Right lung (tissue), 10 donors: ENCODE results near the gene ACKR1. TPM values are rescaled to one million over a fixed set of nuclear protein-coding genes. Genes with fewer than 3 reads are reported as not detected.

ENCODE experiments used
- DNase-seq, 2 donors: peaks; one replicate each; pipeline ENCODE4 v3.0.0-alpha.2; 2013
- long read RNA-seq, 8 donors: transcript quantifications; one replicate each; lab custom pipeline, GENCODE V29; 2026
- polyA plus RNA-seq, 5 donors: library from polyadenylated mRNA; unstranded; fragments of 120-200 nt; gene quantifications; one replicate each; pipeline versions ENCODE4 v1.2.1 to v1.2.3, GENCODE V29; 2013; ENCODE audit warnings: inconsistent platforms in 1 of 5, low replicate concordance in 1 of 5; ENCODE audit not compliant: insufficient read length in 5 of 5, insufficient read depth in 1 of 5

ACKR1 gene
- polyA plus RNA-seq: 1 to 10 TPM; 4.2 to 6.8 (median 4.5) TPM
- long read RNA-seq, donor 1, partial matches to known transcripts: 0 of 3 reads
- long read RNA-seq, donor 1, other reads (novel, unspliced or antisense): 0 of 3 reads
- long read RNA-seq, donor 2: 0 reads
- long read RNA-seq, donor 3, partial matches to known transcripts: 0 of 5 reads
- long read RNA-seq, donor 3, other reads (novel, unspliced or antisense): 0 of 5 reads
- long read RNA-seq, donor 4, partial matches to known transcripts: 0 of 1 reads
- long read RNA-seq, donor 4, other reads (novel, unspliced or antisense): 0 of 1 reads
- long read RNA-seq, donor 5, partial matches to known transcripts: 0 of 3 reads
- long read RNA-seq, donor 5, other reads (novel, unspliced or antisense): 0 of 3 reads
- long read RNA-seq, donor 6, partial matches to known transcripts: 0 of 5 reads
- long read RNA-seq, donor 6, other reads (novel, unspliced or antisense): 0 of 5 reads
- long read RNA-seq, donor 7, partial matches to known transcripts: 0 of 4 reads
- long read RNA-seq, donor 7, other reads (novel, unspliced or antisense): 0 of 4 reads
- long read RNA-seq, donor 8: 0 reads

- DNase-seq: no peak
Observed at GRCh38 chr1:159204161-159205141, at the start of gene ACKR1. Gene ACKR1 (plus strand): TSS chr1:159204875. CDS start chr1:159204960, 85 bp downstream.

GRCh38 chr1:159161001-159161718 lies 43.5 kb upstream of the ACKR1 start:
- DNase-seq: peak; percentile 53 to 71

- no peak for DNase-seq
Observed at GRCh38 chr1:159161719-159162026, 43.0 kb upstream of the ACKR1 start.

- no peak for DNase-seq
Observed at GRCh38 chr1:159162516-159163265, 42.0 kb upstream of the ACKR1 start.

- DNase-seq: no peak
Observed at GRCh38 chr1:159163614-159164228, 41.0 kb upstream of the ACKR1 start.

GRCh38 chr1:159168043-159168442 lies 36.6 kb upstream of the ACKR1 start:
- DNase-seq: no peak

GRCh38 chr1:159170639-159171038 lies 34.0 kb upstream of the ACKR1 start:
- DNase-seq: no peak

GRCh38 chr1:159171254-159171687 lies 33.4 kb upstream of the ACKR1 start, which contains the start of gene CADM3:
Gene CADM3 (plus strand): TSS chr1:159171615. CDS start chr1:159171766, 151 bp downstream.
- DNase-seq: no peak

GRCh38 chr1:159171688-159172501 lies 32.8 kb upstream of the ACKR1 start:
- no peak for DNase-seq

GRCh38 chr1:159172614-159173291 lies 31.9 kb upstream of the ACKR1 start:
- DNase-seq: no peak

GRCh38 chr1:159173320-159173719 lies 31.4 kb upstream of the ACKR1 start:
- no peak for DNase-seq

GRCh38 chr1:159175571-159175970 lies 29.1 kb upstream of the ACKR1 start:
- DNase-seq: no peak

- DNase-seq: peak; percentile 53 to 69
Observed at GRCh38 chr1:159177272-159177907, 27.3 kb upstream of the ACKR1 start.

- DNase-seq: no peak
Observed at GRCh38 chr1:159179906-159180305, 24.8 kb upstream of the ACKR1 start.

GRCh38 chr1:159180516-159180915 lies 24.2 kb upstream of the ACKR1 start:
- no peak for DNase-seq

- no peak for DNase-seq
Observed at GRCh38 chr1:159181328-159182024, 23.2 kb upstream of the ACKR1 start.

- no peak for DNase-seq
Observed at GRCh38 chr1:159184201-159184600, 20.5 kb upstream of the ACKR1 start.
